ENCODE measurements around the gene ADAR.

The ADAR gene

DNA sequence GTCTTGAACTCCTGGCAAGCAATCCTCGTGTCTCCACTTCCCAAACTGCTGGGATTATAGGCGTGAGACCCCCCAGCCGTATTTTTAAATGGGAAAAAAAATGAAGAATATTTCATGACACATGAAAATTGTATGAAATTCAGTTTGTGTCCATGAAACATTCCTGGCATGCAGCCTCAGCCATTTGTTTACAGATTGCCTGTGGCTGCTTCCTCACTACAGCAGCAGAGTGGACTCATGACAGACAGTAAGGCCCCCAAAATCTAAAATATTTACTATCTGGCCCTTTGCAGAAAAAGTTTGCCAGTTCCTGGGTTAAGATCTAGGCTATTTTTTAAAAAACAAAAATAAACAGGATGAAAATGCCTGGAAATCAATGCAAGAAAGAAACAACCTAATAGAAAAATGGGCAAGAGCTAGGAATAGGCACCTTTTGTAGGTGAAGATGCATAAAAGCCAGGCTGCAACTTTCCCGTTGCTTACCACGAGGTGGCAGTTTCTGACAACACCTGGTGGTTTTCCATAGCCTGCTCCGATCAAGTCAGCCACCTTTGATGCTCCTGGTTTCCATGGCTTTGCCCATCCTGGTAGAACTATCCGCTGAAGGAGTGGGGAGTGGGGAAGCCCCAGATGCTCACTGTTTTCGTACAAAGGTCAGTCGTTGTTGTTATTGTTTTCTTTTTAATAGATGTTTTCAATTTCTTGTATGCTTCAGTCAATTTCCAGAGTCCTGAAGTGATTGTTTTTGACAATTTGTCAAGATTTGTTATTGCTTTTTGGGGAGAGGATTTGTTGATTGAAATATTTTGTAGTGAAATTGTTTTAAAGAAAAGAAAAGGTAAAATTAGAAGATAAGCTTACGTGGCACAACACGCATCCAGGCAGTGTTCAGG lies 73.8 kb downstream of the ADAR start:
- peak; percentile 48 for DNase-seq (ENCODE audit: insufficient read length, low spot score)
- FAIRE-seq, result no peak
